Stimulated activated CD4-positive, alpha-beta T cell treated with anti-CD3 and anti-CD28 coated beads, Interleukin-4, amount 100 ng/mL, for 4 hours (primary cell): ENCODE results near the gene ATE1.
A peak's percentile ranks its signal among the peaks of the same experiment; 100 is the strongest.
"Not testable (repeated sequence)": the region's sequence is repeated elsewhere in the genome, so short reads cannot be mapped to it uniquely, and the experiment has no call there.

Source experiments
- DNase-seq, 2 experiments: peaks; one replicate each; pipeline ENCODE4 v3.0.0-alpha.2; 2020

The ATE1 gene

DNA sequence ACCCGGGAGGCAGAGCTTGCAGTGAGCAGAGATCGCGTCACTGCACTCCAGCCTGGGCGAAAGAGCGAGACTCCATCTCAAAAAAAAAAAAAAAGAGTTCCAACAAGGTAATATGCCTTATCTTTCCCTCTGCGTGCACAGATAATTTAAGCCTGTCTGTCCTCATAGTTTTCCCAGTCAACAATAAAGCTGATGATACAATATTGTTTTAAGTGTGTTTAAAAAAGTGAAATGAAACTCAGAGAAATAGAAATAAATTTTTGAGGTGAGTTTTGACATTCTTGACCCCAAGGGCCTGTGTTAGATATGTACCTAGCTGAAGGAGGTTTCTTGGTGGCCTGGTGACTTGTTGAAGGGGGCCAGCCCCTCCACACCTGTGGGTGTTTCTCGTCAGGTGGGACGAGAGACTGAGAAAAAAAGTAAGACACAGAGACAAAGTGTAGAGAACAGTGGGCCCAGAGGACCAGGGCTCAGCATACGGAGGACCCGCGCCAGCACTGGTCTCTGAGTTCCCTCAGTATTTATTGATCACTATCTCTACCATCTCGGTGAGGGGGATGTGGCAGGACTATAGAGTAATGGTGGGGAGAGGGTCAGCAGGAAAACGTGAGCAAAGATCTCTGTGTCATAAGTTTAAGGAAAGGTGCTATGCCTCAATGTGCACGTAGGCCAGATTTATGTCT, 1.9 kb upstream of the ATE1 start:
- not testable (repeated sequence) for DNase-seq

DNA sequence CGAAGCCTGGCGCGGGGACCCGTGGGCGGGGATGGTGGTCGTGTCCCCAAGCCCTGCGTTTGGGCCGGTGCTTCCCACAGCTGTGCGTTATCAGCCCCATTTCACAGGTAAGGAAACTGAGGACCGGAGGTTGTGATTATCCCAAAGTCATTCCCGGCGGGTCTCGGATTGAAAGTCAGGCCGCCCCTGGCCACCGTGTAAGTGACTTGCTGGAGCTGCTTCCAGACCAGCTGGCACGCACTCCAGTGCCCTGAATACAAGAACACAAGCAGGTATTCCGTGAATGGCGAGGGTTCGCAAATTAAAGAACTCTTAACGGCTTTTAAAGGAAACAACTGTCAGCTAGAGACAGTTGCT, 675 bp upstream of the ATE1 start:
- no peak for DNase-seq

DNA sequence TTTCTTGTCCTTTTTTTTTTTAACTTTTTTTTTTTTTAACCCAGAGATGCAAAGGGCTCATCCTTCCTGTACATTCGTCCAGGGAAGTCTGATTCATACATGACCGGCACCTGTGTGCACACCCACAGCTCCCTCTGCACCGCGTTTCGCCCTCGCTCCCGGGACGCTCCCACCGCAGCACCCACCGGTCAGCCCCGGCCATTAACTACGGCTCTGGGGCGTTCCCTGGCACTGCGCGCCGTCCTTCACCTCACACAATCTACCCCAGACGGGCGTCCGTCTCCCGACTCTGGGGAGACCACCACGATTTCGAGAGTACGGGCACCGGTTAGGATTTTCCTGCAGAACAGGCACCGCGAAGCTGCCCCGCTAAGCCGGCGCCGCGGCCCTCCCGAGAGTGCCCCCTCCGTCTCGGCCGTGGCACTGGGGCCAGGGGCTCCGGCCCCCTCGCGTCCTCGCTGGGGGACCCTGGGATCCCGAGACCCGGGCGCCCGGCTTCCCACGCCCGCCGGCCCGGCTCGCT, 452 bp downstream of the ATE1 start:
- DNase-seq: peak; percentile 24 to 34

DNA sequence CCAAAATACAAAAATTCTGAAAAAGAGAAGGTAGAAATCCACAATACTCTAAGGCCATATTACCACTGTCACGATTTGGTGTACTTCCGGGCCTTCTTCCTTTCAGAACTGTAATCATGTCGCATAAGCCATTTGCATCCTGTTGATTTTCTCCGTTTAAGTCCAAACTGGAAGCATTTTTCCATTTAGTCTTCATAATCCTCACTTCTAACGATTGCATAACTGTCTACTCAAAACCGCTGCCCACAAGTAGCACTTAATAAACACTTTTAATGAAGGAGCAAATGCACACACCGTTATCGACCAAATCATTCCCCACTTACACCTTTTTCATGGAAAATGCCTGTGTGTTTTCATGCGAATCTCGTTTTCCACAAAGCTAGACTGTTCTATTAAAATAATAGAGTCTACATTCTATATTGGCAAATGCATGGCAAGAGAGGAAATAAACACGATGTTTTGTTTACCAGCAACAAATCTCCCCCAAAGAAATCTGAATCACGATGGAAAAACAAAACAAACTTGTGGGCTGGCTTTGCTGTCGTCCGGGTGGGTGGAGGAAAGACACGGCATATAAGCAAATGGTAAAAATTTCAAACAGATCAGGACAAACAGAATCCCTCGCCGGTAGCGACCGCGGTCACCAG, 1.0 kb downstream of the ATE1 start:
- DNase-seq: peak in 1 of 2 experiments; percentile 5

DNA sequence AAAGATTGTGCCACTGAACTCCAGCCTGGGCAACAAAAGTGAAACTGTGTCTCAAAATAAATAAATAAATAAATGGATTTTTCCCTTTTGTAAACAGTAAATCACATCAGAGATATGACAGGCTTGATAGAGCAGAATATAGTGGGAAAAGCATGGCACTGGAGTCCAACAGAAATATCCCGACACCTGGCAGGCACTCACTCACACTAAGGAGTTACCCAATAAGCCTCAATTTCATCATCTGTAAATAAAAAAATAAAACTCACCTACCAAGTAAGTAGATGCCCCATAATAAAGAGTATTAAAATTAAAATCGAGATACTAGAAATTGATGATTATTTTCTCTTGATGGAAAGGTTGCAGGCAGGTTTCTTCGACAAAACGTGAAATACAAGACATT, 1.7 kb downstream of the ATE1 start:
- no peak for DNase-seq

DNA sequence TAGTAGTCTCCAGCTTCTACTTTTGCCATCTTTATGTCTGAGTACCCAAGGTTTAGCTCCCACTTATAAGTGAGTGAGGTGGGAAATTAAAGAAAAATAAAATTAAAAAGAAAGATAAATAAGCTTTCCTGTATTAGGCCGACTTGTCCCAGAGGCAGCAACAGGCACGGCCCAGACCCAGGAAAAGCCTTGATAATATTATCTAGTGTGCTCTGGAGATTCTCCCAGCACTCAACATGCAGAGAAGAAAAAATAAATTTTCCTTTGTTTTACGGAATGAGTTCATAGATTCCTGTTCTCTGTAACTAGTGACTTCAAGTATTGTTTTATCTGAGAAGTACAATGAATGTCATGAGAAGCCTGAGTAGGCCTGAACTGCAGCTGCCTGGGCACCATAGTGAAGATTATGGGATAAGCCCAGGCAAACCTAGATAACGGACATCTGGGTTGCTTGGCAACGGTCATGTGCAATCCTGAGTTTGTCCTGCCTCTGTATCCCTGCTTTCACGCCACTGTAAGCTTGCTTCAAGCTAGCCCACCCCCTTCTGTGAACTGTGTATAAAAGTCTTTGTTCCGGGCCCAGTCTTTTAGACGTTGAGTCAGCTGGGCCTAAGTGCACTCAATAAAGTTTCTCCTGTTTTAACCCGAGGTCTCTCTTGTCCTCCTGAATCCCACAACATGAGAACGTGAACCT, 6.4 kb downstream of the ATE1 start:
- DNase-seq: no peak

DNA sequence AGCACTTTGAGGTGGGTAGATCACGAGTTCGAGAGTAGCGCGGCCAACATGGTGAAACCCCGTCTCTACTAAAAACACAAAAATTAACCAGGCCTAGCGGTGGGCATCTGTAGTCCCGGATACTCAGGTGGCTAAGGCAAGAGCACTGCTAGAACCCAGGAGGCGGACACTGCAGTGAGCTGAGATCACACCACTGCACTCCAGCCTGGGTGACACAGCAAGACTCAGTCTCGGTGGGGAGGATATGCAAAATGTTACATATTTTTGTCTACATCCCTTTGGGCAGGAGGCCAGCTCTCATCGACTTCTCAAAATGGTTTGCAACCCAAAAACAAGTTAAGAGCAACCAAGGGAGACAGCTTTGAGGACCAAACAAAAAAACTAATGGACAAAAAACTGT, 8.2 kb downstream of the ATE1 start:
- DNase-seq: no peak

DNA sequence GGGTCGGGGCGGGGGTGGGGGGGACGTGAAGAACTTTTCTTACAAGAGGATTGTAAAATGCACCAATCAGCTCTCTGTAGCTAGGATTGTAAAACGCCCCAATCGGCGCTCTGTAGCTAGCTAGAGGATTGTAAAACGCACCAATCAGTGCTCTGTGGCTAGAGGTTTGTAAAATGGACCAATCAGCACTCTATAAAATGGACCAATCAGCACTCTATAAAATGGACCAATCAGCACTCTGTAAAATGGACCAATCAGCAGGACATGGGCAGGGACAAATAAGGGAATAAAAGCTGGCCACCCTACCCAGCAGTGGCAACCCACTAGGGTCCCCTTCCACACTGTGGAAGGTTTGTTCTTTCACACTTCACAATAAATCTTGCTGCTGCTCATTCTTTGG, 9.0 kb downstream of the ATE1 start:
- not testable (repeated sequence) for DNase-seq

DNA sequence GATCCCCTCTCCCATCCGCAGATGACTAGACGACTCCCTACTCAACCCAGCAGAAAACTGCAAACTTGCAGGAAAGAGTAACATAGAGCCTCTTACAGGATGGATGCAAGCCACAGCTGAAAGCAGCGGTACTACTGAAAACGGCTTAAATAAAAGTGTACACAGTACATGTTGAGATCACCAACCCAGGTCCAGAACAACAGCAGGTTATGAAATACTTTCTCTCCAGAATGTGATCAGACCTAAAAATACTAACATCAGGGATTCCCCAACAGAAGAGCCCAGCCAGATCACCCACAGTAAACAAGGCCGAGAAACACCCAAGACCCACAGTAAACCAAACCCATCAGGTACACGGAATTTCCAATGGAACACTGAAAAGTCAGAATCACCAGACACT, 13.2 kb downstream of the ATE1 start:
- no peak for DNase-seq

DNA sequence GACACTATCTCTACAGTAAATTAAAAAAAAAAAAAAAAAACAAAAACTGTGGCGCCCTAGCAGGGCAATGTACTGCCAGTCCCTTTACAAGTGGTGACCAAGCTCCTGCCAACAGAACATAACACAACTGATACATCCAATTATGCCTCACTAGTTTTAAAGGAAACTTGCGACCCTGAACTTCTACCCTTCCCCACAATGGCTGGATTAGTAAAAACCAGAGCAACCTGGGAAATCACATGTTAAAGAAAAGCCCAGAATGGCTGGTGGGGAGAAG, 16.5 kb downstream of the ATE1 start:
- DNase-seq: no peak

DNA sequence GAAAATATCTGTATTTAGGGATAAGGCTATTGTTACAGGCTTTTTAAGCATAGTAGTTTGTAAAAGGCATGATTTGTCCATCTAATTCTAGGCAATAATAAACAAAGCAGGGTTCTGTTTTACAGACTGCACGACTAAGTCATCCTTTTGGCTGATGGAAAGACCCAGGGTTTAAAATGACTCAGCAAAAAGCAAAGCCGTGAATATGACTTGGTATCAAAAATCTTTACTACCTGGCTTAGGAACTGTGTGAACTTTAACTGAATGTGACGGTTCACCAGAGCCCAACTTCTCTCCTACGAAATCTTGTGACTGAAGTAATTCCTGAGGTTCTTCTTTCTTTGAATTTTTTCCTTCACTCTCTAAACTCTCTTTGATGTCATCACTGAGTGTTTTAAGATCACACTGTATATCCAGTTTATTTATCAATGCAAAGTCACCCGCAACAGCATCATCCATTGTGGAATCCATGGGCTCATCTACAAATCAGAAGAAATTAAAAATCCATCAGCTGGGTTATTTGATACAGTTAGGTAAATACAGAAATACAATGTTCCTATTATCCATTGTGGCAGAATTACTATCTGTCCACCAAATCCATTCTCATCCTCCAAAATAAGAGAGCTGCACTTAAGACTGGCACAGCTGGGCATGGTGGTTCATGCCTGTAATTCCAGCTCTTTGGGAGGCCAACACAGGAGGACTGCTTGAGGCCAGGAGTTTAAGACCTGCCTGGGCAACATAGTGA, 17.0 kb downstream of the ATE1 start:
- no peak for DNase-seq

DNA sequence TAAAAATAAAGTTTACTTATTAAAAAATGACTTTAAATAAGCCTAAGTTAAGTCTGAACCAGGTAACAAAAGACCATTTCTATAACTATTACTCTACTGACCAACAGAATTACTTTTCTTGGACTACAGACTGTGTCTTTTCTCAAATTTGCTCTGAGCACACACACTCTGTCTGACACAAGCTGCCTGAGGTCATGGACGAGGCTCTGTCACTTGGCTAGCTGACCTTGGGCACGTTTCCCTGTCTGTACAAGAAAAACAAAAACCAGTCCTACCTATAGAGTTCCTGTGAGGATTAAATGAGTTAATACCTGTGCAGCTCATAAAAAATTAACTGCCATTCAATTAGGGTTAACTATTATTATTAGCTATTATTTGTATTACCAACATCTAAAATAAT, 22.9 kb downstream of the ATE1 start:
- no peak for DNase-seq

DNA sequence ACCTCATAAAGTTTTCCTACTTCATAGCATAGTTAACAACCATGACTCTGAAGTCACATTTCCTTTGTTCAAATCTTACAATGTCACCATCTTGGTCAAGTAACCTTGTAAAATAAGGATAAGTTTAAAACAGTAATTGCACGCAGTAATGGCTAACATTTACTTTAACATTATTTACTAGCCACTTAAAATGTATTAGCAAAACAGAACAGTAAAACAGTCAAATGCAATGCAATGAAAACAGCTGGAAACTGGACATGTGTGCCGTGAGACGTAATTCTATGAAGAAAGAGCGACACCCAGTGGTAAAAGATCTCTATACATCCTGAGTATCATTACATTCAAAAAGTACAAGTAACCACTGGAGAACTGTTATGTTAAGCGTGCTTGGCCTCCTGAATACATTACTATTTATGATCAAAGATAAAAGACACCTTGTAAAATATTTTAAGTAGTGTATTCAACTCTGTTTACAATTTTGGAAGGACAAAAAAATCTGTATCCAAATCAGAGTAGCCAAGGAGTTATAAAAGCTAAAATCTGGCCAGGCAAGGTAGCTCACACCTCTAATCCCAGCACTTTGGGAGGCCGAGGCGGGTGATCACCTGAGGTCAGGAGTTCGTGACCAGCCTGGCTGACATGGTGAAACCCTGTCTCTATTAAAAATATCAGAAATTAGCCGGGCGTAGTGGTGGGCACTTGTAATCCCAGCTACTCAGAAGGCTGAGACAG, 27.2 kb downstream of the ATE1 start:
- no peak for DNase-seq

DNA sequence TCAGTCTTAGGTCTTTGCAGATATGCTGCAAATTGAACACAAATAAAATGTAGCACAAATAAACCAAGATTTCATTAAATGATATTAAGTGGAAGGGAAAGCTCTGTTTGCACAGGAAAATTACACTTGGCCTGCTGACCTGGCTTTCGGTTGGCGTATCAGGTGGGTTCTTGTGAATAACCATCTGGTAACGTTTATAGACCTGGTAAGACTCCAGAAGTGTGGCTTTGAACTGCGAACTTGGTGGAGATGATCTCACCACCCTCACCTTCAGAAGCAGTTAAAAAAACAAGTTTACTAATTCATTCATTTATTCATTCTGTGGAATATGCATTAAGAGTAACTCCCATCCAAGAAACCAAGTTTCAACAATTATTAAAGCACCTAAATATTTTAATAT, 28.1 kb downstream of the ATE1 start:
- no peak for DNase-seq

DNA sequence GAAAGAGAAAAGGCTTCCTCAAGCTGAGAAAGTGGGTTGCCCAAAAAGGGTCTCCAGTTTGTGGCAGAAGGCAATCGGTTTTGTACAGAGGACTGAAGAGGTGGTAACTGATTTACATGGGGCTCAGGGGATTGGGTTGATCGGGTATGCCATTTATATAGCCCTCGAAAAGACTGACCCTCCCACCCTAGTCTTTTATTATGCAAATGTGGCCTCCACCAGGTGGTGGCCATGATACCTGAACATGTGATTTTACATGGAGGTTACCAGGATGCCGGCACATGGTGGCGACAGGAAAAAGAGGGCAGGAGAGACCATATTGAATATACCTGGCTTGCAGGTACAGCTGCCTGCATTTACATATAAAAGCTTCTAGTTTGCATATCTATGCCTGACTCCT, 36.7 kb downstream of the ATE1 start:
- DNase-seq: no peak

DNA sequence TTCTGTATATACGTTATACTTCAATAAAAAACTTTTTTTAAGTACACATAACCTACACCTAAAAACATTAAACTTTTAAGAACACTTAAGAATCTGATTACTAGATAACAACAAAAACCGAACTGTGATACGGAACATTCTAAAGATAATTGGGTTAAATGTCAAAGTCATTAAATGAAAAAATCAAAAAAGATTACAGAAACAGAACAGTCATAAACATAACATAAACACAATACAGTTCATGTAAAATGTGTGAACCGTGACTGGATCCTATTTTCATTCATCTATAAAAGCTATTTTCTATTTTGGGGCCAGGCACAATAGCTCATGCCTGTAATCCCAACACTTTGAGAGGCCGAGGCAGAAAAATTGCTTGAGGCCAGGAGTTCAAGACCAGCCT, 38.6 kb downstream of the ATE1 start:
- DNase-seq: no peak

DNA sequence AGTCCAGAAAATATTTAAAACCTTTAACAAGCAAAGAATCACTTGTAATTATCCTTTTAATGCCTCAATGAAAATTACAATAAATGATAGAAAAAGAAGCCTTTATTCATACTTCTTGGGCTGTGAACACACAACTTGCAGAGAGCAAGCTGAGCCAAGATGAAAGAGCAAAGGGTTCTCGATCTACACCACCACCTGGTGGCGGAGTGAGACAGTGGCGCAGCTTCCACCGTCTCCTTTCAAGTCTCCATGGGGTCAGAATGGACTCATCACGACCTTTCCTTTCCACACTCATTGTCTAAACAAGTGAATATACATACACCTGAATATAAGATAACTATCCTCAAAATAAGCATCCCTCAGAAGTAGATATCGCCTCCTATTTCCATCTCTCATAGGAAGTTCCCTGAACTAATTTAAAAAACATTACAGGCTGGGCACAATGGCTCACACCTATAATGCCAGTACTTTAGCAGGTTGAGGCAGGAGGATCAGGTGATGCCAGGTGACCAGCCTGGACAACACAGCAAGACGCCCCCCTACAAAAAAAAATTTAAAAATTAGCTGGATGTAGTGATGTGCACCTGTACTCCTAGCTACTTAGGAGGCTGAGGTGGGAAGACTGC, 40.7 kb downstream of the ATE1 start:
- DNase-seq: peak; percentile 17 to 40

DNA sequence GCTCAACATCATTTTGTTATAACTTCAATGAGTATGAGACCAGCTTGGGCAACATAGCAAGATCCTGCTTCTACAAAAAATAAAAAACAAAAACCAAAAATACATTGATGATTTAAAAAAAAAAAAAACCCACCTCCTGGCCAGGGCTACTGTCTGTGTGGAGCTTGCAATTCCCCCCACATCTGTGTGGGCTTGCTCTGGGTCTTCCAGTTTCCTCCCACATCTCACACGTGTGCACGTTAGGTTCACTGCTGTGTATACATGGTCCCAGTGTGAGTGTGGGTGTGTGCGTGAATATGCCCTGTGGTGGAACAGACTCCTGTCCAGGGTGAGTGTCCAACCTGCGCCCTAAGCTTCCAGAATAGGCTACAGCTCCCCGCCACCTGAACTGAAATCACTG, 41.6 kb downstream of the ATE1 start:
- DNase-seq: no peak

DNA sequence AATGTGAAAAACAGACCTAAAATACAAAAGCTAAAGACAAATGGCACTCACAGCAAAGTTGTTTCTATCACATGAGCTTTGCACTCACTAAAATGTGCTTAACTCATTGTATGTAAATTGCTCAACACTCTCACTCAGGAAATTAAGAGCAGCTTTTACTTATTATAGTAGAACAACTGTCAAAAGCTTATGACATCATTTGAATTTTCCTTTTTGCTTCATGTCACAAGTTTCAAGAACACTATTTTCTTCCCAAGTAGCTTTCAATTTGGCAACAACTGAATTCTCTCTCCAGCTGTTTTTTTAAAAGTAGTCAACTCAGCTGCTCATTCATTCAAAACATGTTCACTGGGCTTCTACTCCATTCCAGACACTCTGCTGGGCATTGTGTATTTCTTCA, 46.9 kb downstream of the ATE1 start:
- no peak for DNase-seq

DNA sequence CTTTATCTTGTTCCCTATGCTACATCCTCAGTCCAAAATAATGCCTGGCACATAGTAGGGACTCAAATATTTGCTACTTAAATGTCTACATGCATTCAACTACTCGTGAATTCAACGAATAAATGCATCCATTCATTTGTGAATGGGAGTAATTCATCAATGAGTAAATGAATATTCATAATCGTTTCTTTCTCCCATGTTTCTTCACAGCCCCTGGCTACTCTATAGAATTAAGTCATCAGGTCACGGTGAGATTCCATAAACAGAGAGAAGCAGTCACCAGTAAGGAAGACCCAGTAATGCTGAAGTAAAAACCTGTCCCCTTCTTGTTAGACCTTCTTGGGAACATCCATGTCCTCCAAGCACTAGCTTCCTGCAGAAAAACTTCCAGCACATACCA, 48.4 kb downstream of the ATE1 start:
- no peak for DNase-seq

DNA sequence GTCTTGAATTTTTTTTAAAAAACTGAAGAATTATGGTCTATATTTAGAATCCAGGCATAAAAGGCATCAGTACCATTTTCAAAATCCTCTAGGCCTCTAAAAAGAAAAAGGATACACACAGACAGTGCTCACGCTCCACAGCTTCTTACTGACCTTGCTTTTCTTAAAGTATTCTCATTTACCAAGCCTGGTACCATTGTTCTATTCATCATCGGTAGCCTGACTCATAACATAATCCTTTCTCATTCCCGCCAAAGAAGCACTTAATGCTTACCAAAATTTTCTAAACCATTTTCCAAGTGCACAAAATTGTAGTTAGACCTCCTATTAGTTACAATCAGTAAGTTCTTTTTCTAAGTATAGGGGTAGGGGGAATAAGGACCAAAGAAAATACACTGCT, 54.6 kb downstream of the ATE1 start:
- no peak for DNase-seq

DNA sequence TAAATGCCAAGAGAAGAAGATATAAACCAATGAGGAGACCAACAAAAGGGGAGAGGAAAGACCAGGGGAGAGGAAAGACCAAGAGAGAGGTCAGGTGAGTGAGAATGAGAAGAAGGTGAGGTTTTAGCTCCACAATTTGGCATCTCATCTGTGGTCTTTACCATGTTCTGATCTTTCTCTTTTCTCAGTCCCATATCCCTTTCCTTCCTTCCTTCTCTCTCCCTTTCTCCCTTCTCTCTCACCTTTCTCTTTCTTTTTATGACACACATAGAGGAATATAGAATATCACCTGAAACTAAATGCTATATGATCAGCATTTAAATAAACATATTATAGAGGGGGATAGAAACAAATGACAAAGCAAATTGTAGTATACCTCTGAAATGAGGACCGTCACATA, 57.4 kb downstream of the ATE1 start:
- DNase-seq: no peak

DNA sequence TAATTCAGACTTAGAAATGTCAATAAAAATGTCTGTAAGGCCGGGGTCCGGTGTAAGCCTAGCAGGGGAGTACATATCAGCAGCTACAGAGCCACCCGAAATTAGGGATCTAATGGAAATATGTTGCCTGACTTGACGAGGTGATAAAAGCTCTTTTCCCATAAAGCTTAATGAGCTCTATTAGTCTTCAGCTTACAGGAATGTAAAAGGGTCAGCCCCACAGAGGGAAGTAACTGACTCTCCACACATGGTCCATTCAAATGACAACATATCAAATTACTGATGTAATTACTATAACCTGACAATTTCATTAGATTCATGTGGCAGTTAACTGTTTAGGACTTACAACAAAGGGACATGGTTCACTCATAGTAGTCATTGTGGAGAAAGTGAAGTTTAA, 62.3 kb downstream of the ATE1 start:
- DNase-seq: no peak
